Measurements from ENCODE around the gene SLC6A3.
A peak's percentile ranks its signal among the peaks of the same experiment; 100 is the strongest.

The SLC6A3 gene

GRCh38 chr5:1436681-1437080 is 8.6 kb downstream of the SLC6A3 start:
- peaks cover 3 to 7% of the 10 kb centered on the region in 2 donors for H3K9me3 ChIP-seq (ENCODE audit: control insufficient read depth in 1 of 2, low read length in 2 of 2)
- no peaks in the 10 kb centered on the region for H3K4me1 ChIP-seq (ENCODE audit: control insufficient read depth in 1 of 2, insufficient read depth in 2 of 2, low read length in 2 of 2)
- no peak overlapping the region for H3K27ac ChIP-seq (ENCODE audit: low read length)
- no peak overlapping the region for H3K4me3 ChIP-seq (ENCODE audit: low read depth in 1 of 2, low read length in 2 of 2)
- no peaks in the 10 kb centered on the region for H3K27me3 ChIP-seq (ENCODE audit: low read depth, low read length)
- no peaks in the 10 kb centered on the region for H3K36me3 ChIP-seq (ENCODE audit: control insufficient read depth in 1 of 2, insufficient read depth in 2 of 2, low read length in 2 of 2)

DNA sequence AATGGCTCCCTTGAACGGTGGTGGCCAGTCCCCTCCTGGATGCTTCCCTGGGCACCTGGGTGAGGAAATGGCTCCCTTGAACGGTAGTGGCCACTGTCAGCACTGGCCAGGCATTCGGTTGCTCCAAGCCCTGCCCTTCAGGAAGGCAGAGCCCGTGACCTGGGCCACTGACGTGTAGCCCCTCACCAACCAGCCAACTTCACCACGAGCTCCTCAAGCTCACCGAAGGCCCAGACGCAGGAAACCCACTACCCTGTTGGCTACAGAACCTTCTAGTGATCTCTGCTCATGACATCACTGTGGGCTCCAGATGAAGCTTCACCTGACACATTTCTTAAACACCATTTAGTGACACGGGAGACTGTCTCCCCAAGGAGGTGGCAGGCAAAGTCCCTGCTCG is 9.2 kb downstream of the SLC6A3 start:
- no peak overlapping the region for H3K27ac ChIP-seq (ENCODE audit: low read length)
- no peaks in the 10 kb centered on the region for H3K4me1 ChIP-seq (ENCODE audit: control insufficient read depth in 1 of 2, insufficient read depth in 2 of 2, low read length in 2 of 2)
- H3K4me3 ChIP-seq (ENCODE audit: low read depth in 1 of 2, low read length in 2 of 2) = no peak overlapping the region
- no peaks in the 10 kb centered on the region for H3K27me3 ChIP-seq (ENCODE audit: low read depth, low read length)
- H3K9me3 ChIP-seq (ENCODE audit: control insufficient read depth in 1 of 2, low read length in 2 of 2) = peaks cover 3 to 8% of the 10 kb centered on the region in 2 donors
- no peaks in the 10 kb centered on the region for H3K36me3 ChIP-seq (ENCODE audit: control insufficient read depth in 1 of 2, insufficient read depth in 2 of 2, low read length in 2 of 2)

- H3K27me3 ChIP-seq (ENCODE audit: low read depth, low read length) = no peaks in the 10 kb centered on the region
- no peaks in the 10 kb centered on the region for H3K4me1 ChIP-seq (ENCODE audit: control insufficient read depth in 1 of 2, insufficient read depth in 2 of 2, low read length in 2 of 2)
- no peak overlapping the region for H3K27ac ChIP-seq (ENCODE audit: low read length)
- H3K36me3 ChIP-seq (ENCODE audit: control insufficient read depth in 1 of 2, insufficient read depth in 2 of 2, low read length in 2 of 2) = no peaks in the 10 kb centered on the region
- H3K4me3 ChIP-seq (ENCODE audit: low read depth in 1 of 2, low read length in 2 of 2) = no peak overlapping the region
- H3K9me3 ChIP-seq (ENCODE audit: control insufficient read depth in 1 of 2, low read length in 2 of 2) = peaks cover under 1 to 4% of the 10 kb centered on the region in 2 donors
Observed at GRCh38 chr5:1435369-1435768, 9.9 kb downstream of the SLC6A3 start.

- H3K36me3 ChIP-seq (ENCODE audit: control insufficient read depth in 1 of 2, insufficient read depth in 2 of 2, low read length in 2 of 2) = no peaks in the 10 kb centered on the region
- no peaks in the 10 kb centered on the region for H3K4me1 ChIP-seq (ENCODE audit: control insufficient read depth in 1 of 2, insufficient read depth in 2 of 2, low read length in 2 of 2)
- H3K27me3 ChIP-seq (ENCODE audit: low read depth, low read length) = no peaks in the 10 kb centered on the region
- H3K4me3 ChIP-seq (ENCODE audit: low read depth in 1 of 2, low read length in 2 of 2) = no peak overlapping the region
- no peak overlapping the region for H3K27ac ChIP-seq (ENCODE audit: low read length)
- peaks cover 5 to 31% of the 10 kb centered on the region in 2 donors for H3K9me3 ChIP-seq (ENCODE audit: control insufficient read depth in 1 of 2, low read length in 2 of 2)
Observed at GRCh38 chr5:1432296-1432695, 12.9 kb downstream of the SLC6A3 start.

- H3K36me3 ChIP-seq (ENCODE audit: control insufficient read depth in 1 of 2, insufficient read depth in 2 of 2, low read length in 2 of 2) = no peaks in the 10 kb centered on the region
- no peak overlapping the region for H3K27ac ChIP-seq (ENCODE audit: low read length)
- H3K4me3 ChIP-seq (ENCODE audit: low read depth in 1 of 2, low read length in 2 of 2) = no peak overlapping the region
- H3K4me1 ChIP-seq (ENCODE audit: control insufficient read depth in 1 of 2, insufficient read depth in 2 of 2, low read length in 2 of 2) = no peaks in the 10 kb centered on the region
- peaks cover 6 to 31% of the 10 kb centered on the region in 2 donors for H3K9me3 ChIP-seq (ENCODE audit: control insufficient read depth in 1 of 2, low read length in 2 of 2)
- no peaks in the 10 kb centered on the region for H3K27me3 ChIP-seq (ENCODE audit: low read depth, low read length)
Observed at GRCh38 chr5:1431896-1432295, 13.3 kb downstream of the SLC6A3 start.

GRCh38 chr5:1431021-1431811 is 14.0 kb downstream of the SLC6A3 start:
- Histone ChIP-seq H3K27ac (ENCODE audit: low read length) (no peak overlapping the region), H3K36me3 (ENCODE audit: control insufficient read depth in 1 of 2, insufficient read depth in 2 of 2, low read length in 2 of 2) (no peaks in the 10 kb centered on the region), H3K4me3 (ENCODE audit: low read depth in 1 of 2, low read length in 2 of 2) (no peak overlapping the region), H3K4me1 (ENCODE audit: control insufficient read depth in 1 of 2, insufficient read depth in 2 of 2, low read length in 2 of 2) (no peaks in the 10 kb centered on the region), H3K27me3 (ENCODE audit: low read depth, low read length) (no peaks in the 10 kb centered on the region), H3K9me3 (ENCODE audit: control insufficient read depth in 1 of 2, low read length in 2 of 2) (peaks cover 10 to 32% of the 10 kb centered on the region in 2 donors)

- Histone ChIP-seq H3K27ac (ENCODE audit: low read length) (no peak overlapping the region), H3K27me3 (ENCODE audit: low read depth, low read length) (no peaks in the 10 kb centered on the region), H3K4me3 (ENCODE audit: low read depth in 1 of 2, low read length in 2 of 2) (peak overlapping the region in 1 of 2 donors; percentile 11), H3K9me3 (ENCODE audit: control insufficient read depth in 1 of 2, low read length in 2 of 2) (peaks cover 10 to 38% of the 10 kb centered on the region in 2 donors), H3K36me3 (ENCODE audit: control insufficient read depth in 1 of 2, insufficient read depth in 2 of 2, low read length in 2 of 2) (no peaks in the 10 kb centered on the region), H3K4me1 (ENCODE audit: control insufficient read depth in 1 of 2, insufficient read depth in 2 of 2, low read length in 2 of 2) (no peaks in the 10 kb centered on the region)
Observed at GRCh38 chr5:1430121-1430795, 15.0 kb downstream of the SLC6A3 start.

GRCh38 chr5:1429496-1429895 is 15.7 kb downstream of the SLC6A3 start:
- H3K36me3 ChIP-seq (ENCODE audit: control insufficient read depth in 1 of 2, insufficient read depth in 2 of 2, low read length in 2 of 2) = no peaks in the 10 kb centered on the region

DNA sequence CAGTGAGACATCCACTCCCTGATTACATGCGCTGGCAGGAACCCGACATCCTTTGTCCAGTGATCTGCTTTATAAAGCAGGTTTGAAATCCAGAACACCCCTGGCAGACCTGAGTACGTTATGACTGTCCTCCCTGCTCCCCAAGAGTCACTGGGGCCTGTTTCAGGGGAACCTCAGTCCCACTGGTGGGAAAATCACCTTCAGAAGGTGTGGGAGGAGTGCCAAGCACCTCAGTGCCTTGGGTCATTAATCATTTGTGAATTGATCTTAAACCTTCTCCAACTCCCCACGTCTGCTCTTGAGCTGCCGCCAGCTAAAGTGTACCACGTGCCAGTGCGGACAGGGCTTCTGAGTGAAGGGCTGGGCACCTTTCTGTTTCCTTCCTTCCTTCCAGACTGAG is 16.2 kb downstream of the SLC6A3 start:
- Histone ChIP-seq H3K9me3 (ENCODE audit: control insufficient read depth in 1 of 2, low read length in 2 of 2) (peaks cover 10 to 41% of the 10 kb centered on the region in 2 donors), H3K27me3 (ENCODE audit: low read depth, low read length) (no peaks in the 10 kb centered on the region), H3K4me3 (ENCODE audit: low read depth in 1 of 2, low read length in 2 of 2) (peak overlapping the region in 1 of 2 donors; percentile 42), H3K27ac (ENCODE audit: low read length) (no peak overlapping the region), H3K4me1 (ENCODE audit: control insufficient read depth in 1 of 2, insufficient read depth in 2 of 2, low read length in 2 of 2) (no peaks in the 10 kb centered on the region), H3K36me3 (ENCODE audit: control insufficient read depth in 1 of 2, insufficient read depth in 2 of 2, low read length in 2 of 2) (no peaks in the 10 kb centered on the region)

More at GRCh38 chr5:1429496-1429895, 15.7 kb downstream of the SLC6A3 start:
- Histone ChIP-seq H3K4me3 (ENCODE audit: low read depth in 1 of 2, low read length in 2 of 2) (peak overlapping the region in 1 of 2 donors; percentile 11), H3K9me3 (ENCODE audit: control insufficient read depth in 1 of 2, low read length in 2 of 2) (peaks cover 10 to 41% of the 10 kb centered on the region in 2 donors), H3K27ac (ENCODE audit: low read length) (no peak overlapping the region), H3K4me1 (ENCODE audit: control insufficient read depth in 1 of 2, insufficient read depth in 2 of 2, low read length in 2 of 2) (no peaks in the 10 kb centered on the region), H3K27me3 (ENCODE audit: low read depth, low read length) (no peaks in the 10 kb centered on the region)

- H3K36me3 ChIP-seq (ENCODE audit: control insufficient read depth in 1 of 2, insufficient read depth in 2 of 2, low read length in 2 of 2) = no peaks in the 10 kb centered on the region
- peaks cover 10 to 41% of the 10 kb centered on the region in 2 donors for H3K9me3 ChIP-seq (ENCODE audit: control insufficient read depth in 1 of 2, low read length in 2 of 2)
- H3K27ac ChIP-seq (ENCODE audit: low read length) = no peak overlapping the region
- peak overlapping the region in 1 of 2 donors; percentile 42 for H3K4me3 ChIP-seq (ENCODE audit: low read depth in 1 of 2, low read length in 2 of 2)
- no peaks in the 10 kb centered on the region for H3K27me3 ChIP-seq (ENCODE audit: low read depth, low read length)
- H3K4me1 ChIP-seq (ENCODE audit: control insufficient read depth in 1 of 2, insufficient read depth in 2 of 2, low read length in 2 of 2) = no peaks in the 10 kb centered on the region
Observed at GRCh38 chr5:1428107-1428506, 17.1 kb downstream of the SLC6A3 start.

DNA sequence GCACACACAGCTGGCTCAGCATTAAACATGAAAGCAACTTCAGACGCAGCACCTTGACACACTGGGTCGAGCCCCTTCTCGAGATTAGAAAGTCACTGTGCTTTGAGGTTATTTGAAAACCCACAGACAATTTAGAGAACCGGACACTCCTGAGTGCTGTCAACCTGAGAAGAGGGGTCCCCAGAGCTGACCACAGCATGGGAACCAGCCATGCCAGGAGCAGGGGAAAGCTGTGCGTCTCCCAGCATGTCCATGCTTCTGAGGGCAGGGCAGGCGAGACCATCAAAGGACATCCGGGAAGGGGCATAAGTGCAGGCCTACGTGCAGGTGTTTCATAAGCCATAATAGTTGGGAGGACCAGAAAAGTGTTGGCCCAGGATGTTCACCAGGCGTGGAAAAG is 20.5 kb downstream of the SLC6A3 start:
- no peak overlapping the region for H3K27ac ChIP-seq (ENCODE audit: low read length)
- H3K36me3 ChIP-seq (ENCODE audit: control insufficient read depth in 1 of 2, insufficient read depth in 2 of 2, low read length in 2 of 2) = no peaks in the 10 kb centered on the region
- H3K27me3 ChIP-seq (ENCODE audit: low read depth, low read length) = no peaks in the 10 kb centered on the region
- no peaks in the 10 kb centered on the region for H3K4me1 ChIP-seq (ENCODE audit: control insufficient read depth in 1 of 2, insufficient read depth in 2 of 2, low read length in 2 of 2)
- H3K4me3 ChIP-seq (ENCODE audit: low read depth in 1 of 2, low read length in 2 of 2) = no peak overlapping the region
- peaks cover 10 to 31% of the 10 kb centered on the region in 2 donors for H3K9me3 ChIP-seq (ENCODE audit: control insufficient read depth in 1 of 2, low read length in 2 of 2)
